Adrenal gland (tissue), 5 donors: ENCODE measurements around the gene TOX2.

Source experiments
- POLR2A ChIP-seq, 2 donors: fragments of 450-650 bp; IDR thresholded peaks; one replicate each; pipeline ENCODE4 v1.6.1; 2017; ENCODE audit warnings: antibody characterized with exemption in 2 of 2, mild to moderate bottlenecking in 2 of 2, moderate library complexity in 1 of 2
- TF ChIP-seq, protein P1 (sequence below), 6 experiments: fragments of 450-650 bp in 4 of 6; fragments of 200-600 bp in 2 of 6; sonication (generic) in 1 of 6; IDR thresholded peaks; 1 replicate in 5 of 6; 2 replicates in 1 of 6; pipeline versions ENCODE4 v1.5.1 to v1.8.0; 2016 to 2021; ENCODE audit warnings: antibody characterized with exemption in 6 of 6, mild to moderate bottlenecking in 2 of 6, moderate library complexity in 1 of 6
- donor health status: DM: no; HTN: no; CAD: no.

DNA sequence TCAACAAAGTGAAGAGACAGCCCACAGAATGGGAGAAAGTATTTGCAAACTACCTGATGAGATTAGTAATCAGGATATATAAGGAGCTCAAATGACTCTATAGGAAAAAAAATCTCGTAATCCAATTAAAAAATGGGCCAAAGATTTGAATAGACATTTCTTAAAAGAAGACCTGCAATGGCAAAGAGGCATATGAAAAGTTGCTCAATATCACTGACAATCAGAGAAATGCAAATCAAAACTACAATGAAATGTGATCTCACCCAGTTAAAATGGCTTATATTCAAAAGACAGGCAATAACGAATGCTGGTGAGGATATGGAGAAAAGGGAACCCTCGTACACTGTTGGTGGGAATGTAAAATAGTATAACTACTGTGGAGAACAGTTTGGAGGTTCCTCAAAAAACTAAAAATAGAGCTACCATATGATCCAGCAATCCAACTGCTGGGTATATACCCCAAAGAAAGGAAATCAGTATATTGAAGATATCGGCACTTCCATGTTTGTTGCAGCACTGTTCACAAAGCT lies 65.0 kb downstream of the TOX2 start:
- TF ChIP-seq POLR2A (IDR thresholded peaks at IDR 0.05), result no peak
- TF ChIP-seq, protein P1, sequence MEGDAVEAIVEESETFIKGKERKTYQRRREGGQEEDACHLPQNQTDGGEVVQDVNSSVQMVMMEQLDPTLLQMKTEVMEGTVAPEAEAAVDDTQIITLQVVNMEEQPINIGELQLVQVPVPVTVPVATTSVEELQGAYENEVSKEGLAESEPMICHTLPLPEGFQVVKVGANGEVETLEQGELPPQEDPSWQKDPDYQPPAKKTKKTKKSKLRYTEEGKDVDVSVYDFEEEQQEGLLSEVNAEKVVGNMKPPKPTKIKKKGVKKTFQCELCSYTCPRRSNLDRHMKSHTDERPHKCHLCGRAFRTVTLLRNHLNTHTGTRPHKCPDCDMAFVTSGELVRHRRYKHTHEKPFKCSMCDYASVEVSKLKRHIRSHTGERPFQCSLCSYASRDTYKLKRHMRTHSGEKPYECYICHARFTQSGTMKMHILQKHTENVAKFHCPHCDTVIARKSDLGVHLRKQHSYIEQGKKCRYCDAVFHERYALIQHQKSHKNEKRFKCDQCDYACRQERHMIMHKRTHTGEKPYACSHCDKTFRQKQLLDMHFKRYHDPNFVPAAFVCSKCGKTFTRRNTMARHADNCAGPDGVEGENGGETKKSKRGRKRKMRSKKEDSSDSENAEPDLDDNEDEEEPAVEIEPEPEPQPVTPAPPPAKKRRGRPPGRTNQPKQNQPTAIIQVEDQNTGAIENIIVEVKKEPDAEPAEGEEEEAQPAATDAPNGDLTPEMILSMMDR (IDR thresholded peaks at IDR 0.05), result no peak
